HG03378 (cell line): ENCODE measurements around the gene TFE3.

Source experiments
- ATAC-seq: cut with Tn5 transposase; IDR thresholded peaks from one replicate; pipeline ENCODE4 v1.9.1; 2021; ENCODE audit warnings: mild to moderate bottlenecking, moderate library complexity; ENCODE audit not compliant: unreplicated experiment

TFE3 gene

GRCh38 chrX:49061916-49062315, 18.8 kb upstream of the TFE3 start:
- ATAC-seq: no peak

DNA sequence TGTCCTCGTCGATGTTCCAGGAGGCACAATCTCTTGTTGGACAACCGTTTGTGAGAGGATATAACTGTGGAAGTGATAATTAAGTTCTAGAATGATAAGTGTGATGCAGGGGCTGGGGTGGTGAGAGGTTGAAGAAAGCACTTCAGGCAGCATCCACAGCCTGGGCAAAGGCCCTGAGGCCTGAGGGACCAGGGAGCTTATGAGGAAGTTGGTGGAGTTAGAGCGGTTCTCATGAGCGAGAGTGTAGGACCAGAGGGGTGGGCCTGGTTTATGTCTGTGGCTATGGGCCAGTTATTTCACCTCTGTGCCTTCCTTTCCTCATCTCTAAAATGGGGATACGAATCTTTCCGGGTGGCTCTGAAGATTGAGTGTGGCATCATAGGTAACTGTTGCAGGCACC, 18.3 kb upstream of the TFE3 start:
- no peak for ATAC-seq

DNA sequence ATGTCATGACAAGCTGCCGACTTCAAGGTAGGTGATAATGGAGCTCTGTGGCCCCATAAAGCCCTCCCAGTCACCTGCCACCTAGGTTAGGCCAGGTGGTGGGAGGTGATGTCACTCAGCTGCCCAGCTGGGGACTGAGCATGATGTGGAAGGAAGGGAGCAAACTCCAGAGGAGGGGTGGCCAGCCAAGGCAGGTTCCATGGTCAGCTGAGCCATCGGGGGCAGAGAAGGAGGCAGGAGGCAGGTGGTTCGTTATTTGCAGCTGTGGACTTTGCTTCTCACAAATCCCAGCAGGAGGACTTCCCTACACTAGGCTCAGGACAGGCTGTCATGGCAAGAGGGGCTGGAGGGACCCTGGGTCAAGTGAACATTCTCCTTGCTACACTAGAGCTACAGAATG, 17.8 kb upstream of the TFE3 start:
- no peak for ATAC-seq

- no peak for ATAC-seq
Measured at GRCh38 chrX:49059681-49060085, 16.5 kb upstream of the TFE3 start.

DNA sequence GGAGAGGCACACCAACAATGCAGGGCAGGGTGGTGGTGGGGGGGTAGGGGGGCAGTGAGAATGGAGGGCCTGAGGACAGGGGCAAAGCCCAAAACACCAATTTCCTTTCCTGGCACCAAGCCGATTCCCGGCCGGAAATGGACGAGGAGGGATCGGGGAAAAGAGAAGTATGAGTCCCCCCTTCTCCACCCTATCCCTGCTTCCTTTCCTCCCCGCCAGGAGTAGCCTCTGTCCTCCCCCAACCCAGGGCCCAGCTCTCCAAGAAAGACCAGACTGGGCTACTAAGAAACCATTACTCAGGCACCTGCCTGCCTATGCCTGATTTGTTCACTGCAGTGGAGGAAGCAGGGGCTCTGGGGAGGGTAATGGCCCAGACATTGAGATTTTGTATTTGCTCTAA, 16.0 kb upstream of the TFE3 start:
- ATAC-seq: no peak

- no peak for ATAC-seq
Measured at GRCh38 chrX:49058794-49059193, 15.6 kb upstream of the TFE3 start, which contains the start of gene CCDC120. Gene CCDC120, plus strand, starts transcription at chrX:49058999. Its CDS starts 3,043 bp downstream, at chrX:49062042.

GRCh38 chrX:49054073-49054762, 11.1 kb upstream of the TFE3 start:
- ATAC-seq: no peak

- ATAC-seq: no peak
Measured at GRCh38 chrX:49053223-49054072, 10.3 kb upstream of the TFE3 start.

- no peak for ATAC-seq
Measured at GRCh38 chrX:49043987-49044281, 777 bp upstream of the TFE3 start.

- ATAC-seq: no peak
Measured at GRCh38 chrX:49042581-49043219, 457 bp downstream of the TFE3 start.

- ATAC-seq: no peak
Measured at GRCh38 chrX:49041744-49042580, 1.2 kb downstream of the TFE3 start.

- ATAC-seq: no peak
Measured at GRCh38 chrX:49040376-49040955, 2.7 kb downstream of the TFE3 start.

DNA sequence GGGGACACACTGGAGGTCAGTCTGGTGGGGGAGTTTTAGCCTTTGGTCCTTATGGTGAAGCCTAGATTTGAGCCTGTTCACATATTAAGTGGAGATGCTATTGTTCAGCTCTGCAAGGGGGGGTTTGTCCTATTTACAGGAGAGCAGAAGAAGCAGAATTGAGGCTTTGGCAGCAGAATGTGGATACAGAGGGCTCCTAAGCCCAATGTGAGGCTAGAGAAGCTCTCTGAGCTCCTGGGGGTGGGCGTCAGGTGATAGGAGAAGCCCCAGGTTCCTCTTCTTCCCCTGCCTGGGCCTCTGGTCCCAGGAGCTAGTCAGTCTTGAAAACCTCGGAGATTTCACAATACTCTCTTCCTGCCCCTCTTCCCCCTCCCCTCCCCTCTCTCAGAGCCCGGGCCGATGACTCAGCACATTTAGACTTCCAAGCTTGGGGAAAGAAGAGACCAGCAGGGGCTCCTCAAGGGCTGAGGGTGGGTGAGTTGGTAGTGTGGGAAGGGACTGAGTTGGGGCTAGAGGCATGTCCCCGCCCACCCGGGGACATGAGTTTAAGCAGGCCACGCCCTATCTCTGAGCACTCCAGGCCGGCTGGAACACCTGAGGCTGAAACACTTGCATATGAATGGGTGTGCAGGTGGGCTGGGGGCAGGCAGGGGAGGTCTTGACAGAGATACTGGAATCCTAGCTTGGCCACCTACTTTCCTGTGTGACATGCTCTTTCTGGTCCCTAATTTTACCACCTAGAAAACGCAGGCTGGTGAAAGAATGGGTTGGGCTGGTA, 3.4 kb downstream of the TFE3 start:
- ATAC-seq: no peak

GRCh38 chrX:49037883-49038475, 5.2 kb downstream of the TFE3 start:
- no peak for ATAC-seq

- no peak for ATAC-seq
Measured at GRCh38 chrX:49030283-49030682, 12.9 kb downstream of the TFE3 start.

DNA sequence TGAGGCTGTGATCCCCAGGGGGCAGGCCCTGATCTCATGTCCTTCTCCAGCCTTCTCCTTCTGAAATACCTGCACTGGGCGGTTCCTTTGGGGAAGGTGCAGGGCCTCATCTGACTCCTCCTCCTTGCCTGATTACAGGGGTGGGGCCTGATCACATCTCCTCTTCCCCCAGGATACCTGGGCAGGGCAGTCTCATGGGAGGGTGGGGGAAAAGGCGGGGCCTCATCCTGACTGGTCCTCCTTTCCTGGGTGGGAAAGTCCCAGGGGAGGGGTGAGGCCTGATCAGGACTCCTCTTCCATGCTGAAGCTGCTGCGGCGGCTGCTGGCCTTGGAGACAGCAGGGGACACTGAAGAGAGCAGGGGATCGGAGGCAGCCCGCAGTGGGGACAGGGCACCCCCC, 13.3 kb downstream of the TFE3 start:
- ATAC-seq: no peak

- no peak for ATAC-seq
Measured at GRCh38 chrX:49019599-49020249, 23.4 kb downstream of the TFE3 start.

GRCh38 chrX:49019050-49019449, 24.1 kb downstream of the TFE3 start:
- no peak for ATAC-seq

- no peak for ATAC-seq
Measured at GRCh38 chrX:49003696-49004095, 39.5 kb downstream of the TFE3 start.
